Calu3 (cell line): ENCODE measurements around the gene TIMM22. TPM values are rescaled to one million over a fixed set of nuclear protein-coding genes. Genes with fewer than 3 reads are reported as not detected.

Source experiments
- BruUV-seq: library from RNA; stranded (reverse); fragments of 400-500 nt; replicated peaks from 2 replicates; lab custom pipeline; 2021; lab: Mats Ljungman, UMichigan
- CTCF ChIA-PET: fragments of 300-600 bp; sonication (Branson Sonifier 250); formaldehyde crosslinking; loops from one replicate; lab custom pipeline; 2022; ENCODE audit warnings: antibody characterized with exemption; lab: Charles Lee
- DNase-seq: peaks from one replicate; pipeline ENCODE4 v3.0.0; 2022
- H3K27ac Mint-ChIP-seq: one replicate; pipeline ENCODE4 v1.8.0; 2022; ENCODE audit warnings: mixed read lengths; ENCODE audit not compliant: unreplicated experiment
- H3K27me3 Mint-ChIP-seq: one replicate; pipeline ENCODE4 v1.8.0; 2022; ENCODE audit warnings: mixed read lengths; ENCODE audit not compliant: unreplicated experiment
- H3K36me3 Mint-ChIP-seq: one replicate; pipeline ENCODE4 v1.8.0; 2022; ENCODE audit warnings: mild to moderate bottlenecking, moderate library complexity, mixed read lengths; ENCODE audit not compliant: insufficient read depth, unreplicated experiment
- H3K4me1 Mint-ChIP-seq: one replicate; pipeline ENCODE4 v1.8.0; 2022; ENCODE audit warnings: mild to moderate bottlenecking, low read depth, mixed read lengths; ENCODE audit not compliant: unreplicated experiment
- H3K4me3 Mint-ChIP-seq: one replicate; pipeline ENCODE4 v1.8.0; 2022; ENCODE audit warnings: mild to moderate bottlenecking, low read depth, moderate library complexity, mixed read lengths; ENCODE audit not compliant: unreplicated experiment
- H3K9me3 Mint-ChIP-seq: one replicate; pipeline ENCODE4 v1.8.0; 2022; ENCODE audit warnings: low read depth, mixed read lengths; ENCODE audit not compliant: unreplicated experiment
- intact Hi-C: fragments of 100-400 bp; cut with micrococcal nuclease; formaldehyde crosslinking; loops from one replicate; pipeline ENCODE4 v1.10.0; 2022; ENCODE audit not compliant: unreplicated experiment
- total RNA-seq: library from RNA; stranded (reverse); gene quantifications from 2 replicates; pipeline ENCODE4 v1.2.3, GENCODE V29; 2022
- TF ChIP-seq, protein P1 (sequence below): fragments of 200-600 bp; IDR thresholded peaks from one replicate; pipeline ENCODE4 v1.8.0; 2022; ENCODE audit warnings: antibody characterized with exemption; ENCODE audit not compliant: unreplicated experiment

TIMM22 gene
- total RNA-seq, 1 experiment from 2014 or later: 7.2 TPM

GRCh38 chr17:962670-963069, 34.3 kb upstream of the TIMM22 start:
- Mint-ChIP-seq H3K4me3 (no peak overlapping the region), H3K9me3 (no peaks in the 10 kb centered on the region), H3K4me1 (no peaks in the 10 kb centered on the region), H3K27me3 (no peaks in the 10 kb centered on the region), H3K36me3 (no peaks in the 10 kb centered on the region), H3K27ac (no peak overlapping the region)
- CTCF ChIA-PET: interaction anchor here (0.7 kb wide), 1 partner anchor 27 kb away, joined by 4 read pairs; no protein-coding TSS in a partner anchor
- intact Hi-C loops: no loop called here
- no peak for DNase-seq
- no TSS peak for BruUV-seq
- TF ChIP-seq, protein P1, sequence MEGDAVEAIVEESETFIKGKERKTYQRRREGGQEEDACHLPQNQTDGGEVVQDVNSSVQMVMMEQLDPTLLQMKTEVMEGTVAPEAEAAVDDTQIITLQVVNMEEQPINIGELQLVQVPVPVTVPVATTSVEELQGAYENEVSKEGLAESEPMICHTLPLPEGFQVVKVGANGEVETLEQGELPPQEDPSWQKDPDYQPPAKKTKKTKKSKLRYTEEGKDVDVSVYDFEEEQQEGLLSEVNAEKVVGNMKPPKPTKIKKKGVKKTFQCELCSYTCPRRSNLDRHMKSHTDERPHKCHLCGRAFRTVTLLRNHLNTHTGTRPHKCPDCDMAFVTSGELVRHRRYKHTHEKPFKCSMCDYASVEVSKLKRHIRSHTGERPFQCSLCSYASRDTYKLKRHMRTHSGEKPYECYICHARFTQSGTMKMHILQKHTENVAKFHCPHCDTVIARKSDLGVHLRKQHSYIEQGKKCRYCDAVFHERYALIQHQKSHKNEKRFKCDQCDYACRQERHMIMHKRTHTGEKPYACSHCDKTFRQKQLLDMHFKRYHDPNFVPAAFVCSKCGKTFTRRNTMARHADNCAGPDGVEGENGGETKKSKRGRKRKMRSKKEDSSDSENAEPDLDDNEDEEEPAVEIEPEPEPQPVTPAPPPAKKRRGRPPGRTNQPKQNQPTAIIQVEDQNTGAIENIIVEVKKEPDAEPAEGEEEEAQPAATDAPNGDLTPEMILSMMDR: no peak

- H3K27ac Mint-ChIP-seq: no peak overlapping the region
- BruUV-seq: no TSS peak
- TF ChIP-seq, protein P1: no peak
- H3K27me3 Mint-ChIP-seq: no peaks in the 10 kb centered on the region
- no peak for DNase-seq
- intact Hi-C loops: no loop called here
- no peaks in the 10 kb centered on the region for H3K36me3 Mint-ChIP-seq
- H3K4me1 Mint-ChIP-seq: no peaks in the 10 kb centered on the region
- H3K4me3 Mint-ChIP-seq: no peak overlapping the region
- no peaks in the 10 kb centered on the region for H3K9me3 Mint-ChIP-seq
- CTCF ChIA-PET: no interaction called here
These were observed 32.1 kb upstream of the TIMM22 start for GRCh38 chr17:964876-965275.

DNA sequence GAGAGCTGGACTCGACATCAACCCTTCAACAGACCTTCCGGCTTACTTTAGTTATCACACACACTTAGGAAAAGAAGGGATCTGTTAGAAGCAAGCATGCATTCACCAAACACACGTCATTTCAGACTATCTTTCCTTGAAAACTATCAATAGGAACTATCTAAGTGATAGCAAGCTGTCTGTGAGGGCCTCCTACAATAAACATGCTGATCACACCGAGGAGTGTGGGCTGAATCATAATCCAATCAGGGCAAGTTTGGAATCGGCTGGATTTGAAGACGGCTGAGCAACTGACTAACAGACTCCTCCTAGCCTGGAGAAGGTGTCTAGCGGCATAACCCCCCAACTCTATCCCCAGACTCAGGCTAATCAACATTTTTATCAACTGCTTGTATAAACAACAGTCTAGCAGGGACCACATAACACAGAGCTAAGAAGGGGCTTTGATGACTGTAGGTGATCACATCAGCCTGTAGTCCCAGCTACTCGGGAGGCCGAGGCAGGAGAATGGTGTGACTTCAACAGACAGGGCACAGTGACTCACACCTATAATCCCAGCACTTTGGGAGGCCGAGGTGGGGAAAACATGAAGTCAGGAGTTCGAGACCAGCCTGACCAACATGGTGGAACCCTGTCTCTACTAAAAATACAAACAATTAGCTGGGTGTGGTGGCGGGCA, 31.5 kb upstream of the TIMM22 start:
- H3K4me1 Mint-ChIP-seq: no peaks in the 10 kb centered on the region
- no TSS peak for BruUV-seq
- intact Hi-C loops: no loop called here
- DNase-seq: no peak
- H3K4me3 Mint-ChIP-seq: no peak overlapping the region
- TF ChIP-seq, protein P1: no peak
- no peaks in the 10 kb centered on the region for H3K27me3 Mint-ChIP-seq
- CTCF ChIA-PET: no interaction called here
- H3K9me3 Mint-ChIP-seq: no peaks in the 10 kb centered on the region
- no peaks in the 10 kb centered on the region for H3K36me3 Mint-ChIP-seq
- H3K27ac Mint-ChIP-seq: no peak overlapping the region

DNA sequence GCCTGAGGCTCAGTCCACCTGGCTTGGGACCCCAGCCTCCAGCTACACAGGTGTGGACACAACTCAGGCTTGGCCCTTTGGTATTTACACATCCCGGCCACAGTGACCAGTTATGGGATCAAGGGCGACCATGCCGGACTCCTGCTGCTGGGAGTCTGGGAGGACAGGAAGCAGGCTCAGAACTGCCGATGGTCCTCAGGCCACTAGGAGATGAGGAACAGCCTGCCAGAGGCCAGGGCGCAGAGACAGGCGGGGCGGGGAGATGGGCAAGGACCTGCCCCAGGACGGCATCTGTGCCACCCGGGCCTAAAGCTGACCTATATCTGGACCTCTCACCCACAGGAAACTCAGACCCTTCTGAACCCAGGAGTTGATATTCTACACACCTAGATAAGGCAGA, 29.8 kb upstream of the TIMM22 start:
- no peaks in the 10 kb centered on the region for H3K9me3 Mint-ChIP-seq
- no peak overlapping the region for H3K4me3 Mint-ChIP-seq
- intact Hi-C loops: no loop called here
- TF ChIP-seq, protein P1: no peak
- CTCF ChIA-PET: no interaction called here
- no peak overlapping the region for H3K27ac Mint-ChIP-seq
- H3K27me3 Mint-ChIP-seq: no peaks in the 10 kb centered on the region
- no peaks in the 10 kb centered on the region for H3K36me3 Mint-ChIP-seq
- no peak for DNase-seq
- no TSS peak for BruUV-seq
- no peaks in the 10 kb centered on the region for H3K4me1 Mint-ChIP-seq
